DND-41 (cell line): ENCODE measurements around the gene DLST.

Source experiments
- ATAC-seq: fragments of 200-7000 bp; cut with Tn5 transposase; 3 replicates; pipeline ENCODE4 v1.9.1; 2021; ENCODE audit warnings: low read depth; ENCODE audit not compliant: insufficient read depth
- DNase-seq: peaks from one replicate; pipeline ENCODE4 v3.0.0-alpha.2; 2020
- H2AFZ ChIP-seq: 2 replicates; pipeline ENCODE4 v1.6.0; 2012; ENCODE audit warnings: low read depth, low read length
- H3K27ac ChIP-seq: 2 replicates; pipeline ENCODE4 v1.5.1; 2012; ENCODE audit warnings: low read length, inconsistent platforms
- H3K27me3 ChIP-seq: fragments of 200-600 bp; sonication (generic); 2 replicates; pipeline ENCODE4 v1.6.0; 2012; ENCODE audit warnings: low read length, mild to moderate bottlenecking, inconsistent platforms; ENCODE audit not compliant: insufficient read depth, poor library complexity
- H3K36me3 ChIP-seq: 2 replicates; pipeline ENCODE4 v1.5.1; 2012; ENCODE audit warnings: low read length, inconsistent platforms; ENCODE audit not compliant: insufficient read depth
- H3K4me1 ChIP-seq: 2 replicates; pipeline ENCODE4 v1.5.1; 2012; ENCODE audit warnings: mild to moderate bottlenecking, low read length; ENCODE audit not compliant: insufficient read depth
- H3K4me2 ChIP-seq: 2 replicates; pipeline ENCODE4 v1.6.0; 2012; ENCODE audit warnings: mild to moderate bottlenecking, moderate library complexity, low read length, inconsistent platforms; ENCODE audit not compliant: insufficient read depth
- H3K4me3 ChIP-seq, 2 experiments: fragments of 200-600 bp in 1 of 2; shearing (Covaris generic) in 1 of 2; 2 replicates each; pipeline ENCODE4 v1.5.1; 2012 to 2016; ENCODE audit warnings: inconsistent platforms in 2 of 2, low read length in 2 of 2, mild to moderate bottlenecking in 2 of 2, low read depth in 1 of 2, moderate library complexity in 1 of 2
- H3K79me2 ChIP-seq: 2 replicates; pipeline ENCODE4 v1.6.0; 2012; ENCODE audit warnings: low read length, inconsistent platforms; ENCODE audit not compliant: insufficient read depth
- H3K9ac ChIP-seq: 2 replicates; pipeline ENCODE4 v1.6.0; 2012; ENCODE audit warnings: low read depth, mild to moderate bottlenecking, inconsistent platforms, low read length, moderate library complexity
- H3K9me3 ChIP-seq: 2 replicates; pipeline ENCODE4 v1.5.1; 2012; ENCODE audit warnings: low read length, moderate library complexity, mild to moderate bottlenecking, inconsistent platforms; ENCODE audit not compliant: insufficient read depth, severe bottlenecking
- H4K20me1 ChIP-seq: 2 replicates; pipeline ENCODE4 v1.6.0; 2012; ENCODE audit warnings: low read length; ENCODE audit not compliant: insufficient read depth
- EZH2 ChIP-seq: IDR thresholded peaks from 3 replicates; pipeline ENCODE4 v1.6.1; 2012; ENCODE audit warnings: borderline replicate concordance, low read depth, mild to moderate bottlenecking, moderate library complexity, low read length, inconsistent platforms; ENCODE audit not compliant: severe bottlenecking
- TF ChIP-seq, protein P1 (sequence below): IDR thresholded peaks from 2 replicates; pipeline ENCODE4 v1.5.1; 2012; ENCODE audit warnings: borderline replicate concordance, low read length, moderate library complexity, mild to moderate bottlenecking; ENCODE audit not compliant: poor library complexity, severe bottlenecking; ENCODE audit errors: extremely low read depth

The DLST gene

GRCh38 chr14:74852922-74853530, 28.7 kb upstream of the DLST start:
- Histone ChIP-seq H3K9me3 (no peaks in the 10 kb centered on the region), H3K27me3 (no peaks in the 10 kb centered on the region), H2AFZ (no peak overlapping the region), H3K79me2 (no peaks in the 10 kb centered on the region), H3K4me3 (no peak overlapping the region), H3K4me2 (no peak overlapping the region), H3K4me1 (no peaks in the 10 kb centered on the region), H3K36me3 (peaks cover 8% of the 10 kb centered on the region; the same call in 1 of the 2 replicates), H4K20me1 (no peaks in the 10 kb centered on the region), H3K9ac (no peak overlapping the region), H3K27ac (no peak overlapping the region)
- no peak for TF ChIP-seq EZH2
- TF ChIP-seq, protein P1, sequence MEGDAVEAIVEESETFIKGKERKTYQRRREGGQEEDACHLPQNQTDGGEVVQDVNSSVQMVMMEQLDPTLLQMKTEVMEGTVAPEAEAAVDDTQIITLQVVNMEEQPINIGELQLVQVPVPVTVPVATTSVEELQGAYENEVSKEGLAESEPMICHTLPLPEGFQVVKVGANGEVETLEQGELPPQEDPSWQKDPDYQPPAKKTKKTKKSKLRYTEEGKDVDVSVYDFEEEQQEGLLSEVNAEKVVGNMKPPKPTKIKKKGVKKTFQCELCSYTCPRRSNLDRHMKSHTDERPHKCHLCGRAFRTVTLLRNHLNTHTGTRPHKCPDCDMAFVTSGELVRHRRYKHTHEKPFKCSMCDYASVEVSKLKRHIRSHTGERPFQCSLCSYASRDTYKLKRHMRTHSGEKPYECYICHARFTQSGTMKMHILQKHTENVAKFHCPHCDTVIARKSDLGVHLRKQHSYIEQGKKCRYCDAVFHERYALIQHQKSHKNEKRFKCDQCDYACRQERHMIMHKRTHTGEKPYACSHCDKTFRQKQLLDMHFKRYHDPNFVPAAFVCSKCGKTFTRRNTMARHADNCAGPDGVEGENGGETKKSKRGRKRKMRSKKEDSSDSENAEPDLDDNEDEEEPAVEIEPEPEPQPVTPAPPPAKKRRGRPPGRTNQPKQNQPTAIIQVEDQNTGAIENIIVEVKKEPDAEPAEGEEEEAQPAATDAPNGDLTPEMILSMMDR: no peak
- ATAC-seq (no peak; the same call in 2 of the 3 replicates), DNase-seq (no peak)

DNA sequence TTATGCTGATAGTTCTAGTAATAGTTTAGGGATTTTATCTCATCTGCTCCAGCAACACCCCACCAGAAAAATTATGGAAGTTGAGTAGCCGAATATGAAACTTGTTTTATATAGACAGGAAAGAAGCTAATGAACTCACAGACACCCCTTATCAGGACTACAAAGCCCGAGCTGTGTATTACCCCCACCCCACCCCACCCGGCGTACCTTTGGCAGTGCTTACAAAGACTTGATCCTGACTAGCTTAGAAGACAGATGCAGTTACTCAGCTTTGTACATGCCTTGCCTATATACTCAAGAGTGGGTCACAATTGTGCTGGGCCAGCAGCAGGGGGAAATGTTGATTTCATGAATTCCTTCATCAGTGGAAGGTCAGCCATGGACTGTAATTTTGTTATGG, 28.1 kb upstream of the DLST start:
- Histone ChIP-seq H3K36me3 (peaks cover 8% of the 10 kb centered on the region; the same call in 1 of the 2 replicates), H4K20me1 (no peaks in the 10 kb centered on the region), H3K4me2 (no peak overlapping the region), H3K4me1 (no peaks in the 10 kb centered on the region), H3K27ac (no peak overlapping the region), H2AFZ (no peak overlapping the region), H3K9me3 (no peaks in the 10 kb centered on the region), H3K79me2 (no peaks in the 10 kb centered on the region), H3K4me3 (no peak overlapping the region), H3K27me3 (no peaks in the 10 kb centered on the region), H3K9ac (no peak overlapping the region)
- no peak for TF ChIP-seq EZH2
- TF ChIP-seq, protein P1: no peak
- DNase-seq (no peak), ATAC-seq (no peak)

DNA sequence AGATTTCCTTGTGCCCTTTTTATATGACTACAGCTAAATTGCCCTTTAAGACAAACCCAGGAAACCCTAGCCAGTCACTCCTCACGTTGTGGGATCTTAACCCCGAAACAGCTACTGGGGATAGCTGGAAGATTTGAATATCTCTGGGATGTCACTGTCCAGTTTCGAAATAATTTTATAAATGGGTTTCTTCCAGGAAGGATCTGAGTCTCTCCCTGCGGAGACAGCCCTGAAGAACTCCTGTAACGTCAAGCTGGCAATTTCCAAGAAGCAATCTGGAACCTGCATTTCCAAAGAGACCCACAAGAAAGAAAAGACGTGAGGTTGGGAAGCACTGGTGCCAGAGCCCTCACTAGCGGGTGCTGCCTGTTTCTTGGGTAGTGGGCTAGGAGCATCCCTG, 26.7 kb upstream of the DLST start:
- Histone ChIP-seq H3K27me3 (no peaks in the 10 kb centered on the region), H3K79me2 (no peaks in the 10 kb centered on the region), H3K4me2 (no peak overlapping the region), H4K20me1 (no peaks in the 10 kb centered on the region), H3K27ac (no peak overlapping the region), H3K4me3 (no peak overlapping the region), H2AFZ (no peak overlapping the region), H3K4me1 (no peaks in the 10 kb centered on the region), H3K9ac (no peak overlapping the region), H3K36me3 (peaks cover 8% of the 10 kb centered on the region; the same call in 1 of the 2 replicates), H3K9me3 (no peaks in the 10 kb centered on the region)
- no peak for TF ChIP-seq EZH2
- TF ChIP-seq, protein P1: no peak
- no peak for DNase-seq
- no peak for ATAC-seq

DNA sequence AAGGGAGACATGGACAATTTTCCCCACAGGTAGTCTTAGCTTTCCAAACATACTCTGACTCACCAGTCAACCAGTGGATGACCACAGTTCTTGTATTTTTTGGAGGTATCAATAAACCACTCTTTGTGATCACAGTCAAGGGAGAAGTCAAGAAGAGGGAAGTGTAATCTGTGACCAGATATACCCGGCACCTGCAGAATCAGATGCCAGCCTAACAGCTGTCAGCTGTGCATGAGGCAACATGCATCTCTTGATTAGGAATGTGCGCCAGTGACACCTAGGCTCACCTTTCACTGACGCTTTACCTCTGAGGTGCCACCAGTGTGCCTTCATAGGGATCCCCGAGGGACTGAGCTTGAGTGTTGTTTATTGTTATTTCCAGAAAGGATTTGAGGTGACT, 25.8 kb upstream of the DLST start:
- Histone ChIP-seq H2AFZ (no peak overlapping the region), H3K4me2 (no peak overlapping the region), H3K4me1 (no peaks in the 10 kb centered on the region), H3K27me3 (no peaks in the 10 kb centered on the region), H3K9me3 (no peaks in the 10 kb centered on the region), H3K36me3 (peaks cover 8% of the 10 kb centered on the region; the same call in 1 of the 2 replicates), H3K9ac (no peak overlapping the region), H3K79me2 (no peaks in the 10 kb centered on the region), H4K20me1 (no peaks in the 10 kb centered on the region), H3K27ac (no peak overlapping the region), H3K4me3 (no peak overlapping the region)
- no peak for TF ChIP-seq EZH2
- TF ChIP-seq, protein P1: no peak
- no peak for ATAC-seq
- no peak for DNase-seq
